Ramos (cell line): ENCODE data around the gene ZNF804A.

ENCODE experiments used
- in situ Hi-C: fragments of 300-500 bp; cut with MboI; formaldehyde crosslinking; loops from one replicate; pipeline ENCODE4 v1.14.3; 2022; ENCODE audit warnings: low sequenced_read_pairs; ENCODE audit not compliant: unreplicated experiment

Gene ZNF804A

GRCh38 chr2:184598316-184599053 lies at the start of gene ZNF804A:
Gene ZNF804A, plus strand, starts transcription at chr2:184598529. Its CDS starts 431 bp downstream, at chr2:184598960.
- in situ Hi-C loops, result no loop called here

GRCh38 chr2:184549153-184549552 lies 49.2 kb upstream of the ZNF804A start:
- in situ Hi-C loops, result no loop called here

GRCh38 chr2:184551626-184552025 lies 46.7 kb upstream of the ZNF804A start:
- in situ Hi-C loops, result no loop called here

- in situ Hi-C loops, result no loop called here
These were observed 43.6 kb upstream of the ZNF804A start for GRCh38 chr2:184554736-184555135.

GRCh38 chr2:184555352-184555751 lies 43.0 kb upstream of the ZNF804A start:
- in situ Hi-C loops, result no loop called here

GRCh38 chr2:184556639-184557038 lies 41.7 kb upstream of the ZNF804A start:
- in situ Hi-C loops, result no loop called here

- in situ Hi-C loops, result no loop called here
These were observed 39.4 kb upstream of the ZNF804A start for GRCh38 chr2:184558713-184559464.

- in situ Hi-C loops, result no loop called here
These were observed 37.7 kb upstream of the ZNF804A start for GRCh38 chr2:184560603-184561002.

GRCh38 chr2:184562532-184562931 lies 35.8 kb upstream of the ZNF804A start:
- in situ Hi-C loops, result no loop called here

GRCh38 chr2:184564092-184564491 lies 34.2 kb upstream of the ZNF804A start:
- in situ Hi-C loops, result no loop called here

GRCh38 chr2:184566716-184567115 lies 31.6 kb upstream of the ZNF804A start:
- in situ Hi-C loops, result no loop called here

GRCh38 chr2:184577056-184577455 lies 21.3 kb upstream of the ZNF804A start:
- in situ Hi-C loops, result no loop called here

GRCh38 chr2:184577743-184578142 lies 20.6 kb upstream of the ZNF804A start:
- in situ Hi-C loops, result no loop called here

- in situ Hi-C loops, result no loop called here
These were observed 19.1 kb upstream of the ZNF804A start for GRCh38 chr2:184579226-184579625.

GRCh38 chr2:184581391-184581790 lies 16.9 kb upstream of the ZNF804A start:
- in situ Hi-C loops, result no loop called here

- in situ Hi-C loops, result no loop called here
These were observed 9.1 kb upstream of the ZNF804A start for GRCh38 chr2:184589261-184589660.

GRCh38 chr2:184596819-184597411 lies 1.4 kb upstream of the ZNF804A start:
- in situ Hi-C loops, result no loop called here

GRCh38 chr2:184597571-184597991 lies 748 bp upstream of the ZNF804A start:
- in situ Hi-C loops, result no loop called here

GRCh38 chr2:184598002-184598315 lies 370 bp upstream of the ZNF804A start:
- in situ Hi-C loops, result no loop called here

- in situ Hi-C loops, result no loop called here
These were observed 934 bp downstream of the ZNF804A start for GRCh38 chr2:184599054-184599871.

- in situ Hi-C loops, result no loop called here
These were observed 1.5 kb downstream of the ZNF804A start for GRCh38 chr2:184599872-184600222.
